ENCODE measurements around the gene WNK1. TPM values are rescaled to one million over a fixed set of nuclear protein-coding genes. Genes with fewer than 3 reads are reported as not detected.

WNK1 gene
- total and polyA plus RNA-seq, 12 donors: 14.2 to 315 (median 123) TPM

GRCh38 chr12:851343-851742, 99.0 kb downstream of the WNK1 start:
- Histone ChIP-seq H3K27ac (peak overlapping the region in 2 of 5 donors; percentile 2), H3K4me3 (no peak overlapping the region), H3K36me3 (replicated peaks in 1 of 2) (no peaks in the 10 kb centered on the region), H3K4me1 (replicated peaks in 1 of 2) (peaks cover 14 to 27% of the 10 kb centered on the region in 2 donors), H3K9me3 (replicated peaks in 1 of 3) (no peaks in the 10 kb centered on the region), H3K27me3 (no peaks in the 10 kb centered on the region)
- no peak for DNase-seq
- intact Hi-C loops (cut with DNase I): no loop called here
- no peak for TF ChIP-seq CTCF (IDR thresholded peaks at IDR 0.05)
- TF ChIP-seq POLR2A (IDR thresholded peaks at IDR 0.05): no peak
- WGBS, 4 donors: 88 to 100% (median 96%) methylated on average over 1 of the region's 1 CpG

GRCh38 chr12:851913-852312, 99.5 kb downstream of the WNK1 start:
- TF ChIP-seq POLR2A (IDR thresholded peaks at IDR 0.05): no peak
- TF ChIP-seq CTCF (IDR thresholded peaks at IDR 0.05): no peak
- no peak for DNase-seq
- Histone ChIP-seq H3K36me3 (replicated peaks in 1 of 2) (no peaks in the 10 kb centered on the region), H3K4me1 (replicated peaks in 1 of 2) (peaks cover 16 to 28% of the 10 kb centered on the region in 2 donors), H3K27ac (peak overlapping the region in 2 of 5 donors; percentile 2), H3K9me3 (replicated peaks in 1 of 3) (no peaks in the 10 kb centered on the region), H3K27me3 (no peaks in the 10 kb centered on the region), H3K4me3 (peak overlapping the region in 1 of 4 donors; percentile 4)
- intact Hi-C loops (cut with DNase I): no loop called here
- WGBS, 4 donors: 41 to 57% (median 49%) methylated on average over 3 of the region's 3 CpGs

- no peak overlapping the region for H3K4me3 ChIP-seq
- peaks cover 23 to 32% of the 10 kb centered on the region in 2 donors for H3K4me1 ChIP-seq (replicated peaks in 1 of 2)
- no peaks in the 10 kb centered on the region for H3K27me3 ChIP-seq
- peaks cover 0 to 1% of the 10 kb centered on the region in 2 donors for H3K36me3 ChIP-seq (replicated peaks in 1 of 2)
- intact Hi-C loops (cut with DNase I): no loop called here
- H3K9me3 ChIP-seq (replicated peaks in 1 of 3): no peaks in the 10 kb centered on the region
- TF ChIP-seq CTCF (IDR thresholded peaks at IDR 0.05): no peak
- TF ChIP-seq POLR2A (IDR thresholded peaks at IDR 0.05): no peak
- no peak overlapping the region for H3K27ac ChIP-seq
- DNase-seq: no peak
These were observed 100.5 kb downstream of the WNK1 start for GRCh38 chr12:852864-853263.

- DNase-seq: peak in 3 of 7 donors; percentile 25 to 58 (median 35)
- no peak overlapping the region for H3K27ac ChIP-seq
- H3K27me3 ChIP-seq: no peaks in the 10 kb centered on the region
- H3K9me3 ChIP-seq (replicated peaks in 1 of 3): no peaks in the 10 kb centered on the region
- H3K4me3 ChIP-seq: no peak overlapping the region
- 63 to 80% (median 67%) methylated on average over 5 of the region's 5 CpGs for WGBS, 4 donors
- peaks cover 9 to 18% of the 10 kb centered on the region in 2 donors for H3K4me1 ChIP-seq (replicated peaks in 1 of 2)
- intact Hi-C loops (cut with DNase I): no loop called here
- TF ChIP-seq CTCF (IDR thresholded peaks at IDR 0.05): no peak
- TF ChIP-seq POLR2A (IDR thresholded peaks at IDR 0.05): no peak
- H3K36me3 ChIP-seq (replicated peaks in 1 of 2): peaks cover 0 to 22% of the 10 kb centered on the region in 2 donors
These were observed 105.2 kb downstream of the WNK1 start for GRCh38 chr12:857611-858010.

Measured in adrenal gland (tissue), 12 donors.